ENCODE measurements around the gene SUPT5H.

DNA sequence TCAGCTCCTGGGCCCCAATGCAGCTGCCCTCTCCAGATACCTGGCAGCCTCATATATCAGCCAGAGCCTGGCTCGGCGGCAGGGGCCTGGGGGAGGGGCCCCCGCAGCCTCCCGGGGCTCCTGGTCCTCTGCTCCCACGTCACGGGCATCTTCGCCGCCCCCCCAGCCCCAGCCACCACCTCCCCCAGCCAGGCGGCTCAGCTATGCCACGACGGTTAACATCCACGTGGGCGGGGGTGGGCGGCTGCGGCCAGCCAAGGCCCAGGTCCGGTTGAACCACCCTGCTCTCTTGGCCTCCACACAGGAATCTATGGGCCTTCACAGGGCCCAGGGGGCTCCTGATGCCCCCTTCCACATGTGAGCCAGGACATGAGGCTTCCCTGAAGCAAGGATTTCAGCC is 20.4 kb upstream of the SUPT5H start:
- TF ChIP-seq, protein P1, sequence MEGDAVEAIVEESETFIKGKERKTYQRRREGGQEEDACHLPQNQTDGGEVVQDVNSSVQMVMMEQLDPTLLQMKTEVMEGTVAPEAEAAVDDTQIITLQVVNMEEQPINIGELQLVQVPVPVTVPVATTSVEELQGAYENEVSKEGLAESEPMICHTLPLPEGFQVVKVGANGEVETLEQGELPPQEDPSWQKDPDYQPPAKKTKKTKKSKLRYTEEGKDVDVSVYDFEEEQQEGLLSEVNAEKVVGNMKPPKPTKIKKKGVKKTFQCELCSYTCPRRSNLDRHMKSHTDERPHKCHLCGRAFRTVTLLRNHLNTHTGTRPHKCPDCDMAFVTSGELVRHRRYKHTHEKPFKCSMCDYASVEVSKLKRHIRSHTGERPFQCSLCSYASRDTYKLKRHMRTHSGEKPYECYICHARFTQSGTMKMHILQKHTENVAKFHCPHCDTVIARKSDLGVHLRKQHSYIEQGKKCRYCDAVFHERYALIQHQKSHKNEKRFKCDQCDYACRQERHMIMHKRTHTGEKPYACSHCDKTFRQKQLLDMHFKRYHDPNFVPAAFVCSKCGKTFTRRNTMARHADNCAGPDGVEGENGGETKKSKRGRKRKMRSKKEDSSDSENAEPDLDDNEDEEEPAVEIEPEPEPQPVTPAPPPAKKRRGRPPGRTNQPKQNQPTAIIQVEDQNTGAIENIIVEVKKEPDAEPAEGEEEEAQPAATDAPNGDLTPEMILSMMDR (IDR thresholded peaks at IDR 0.05; ENCODE audit: control extremely low read depth in 1 of 3, insufficient read depth in 1 of 3, low read depth in 1 of 3, low read length in 3 of 3): no peak
- TF ChIP-seq TBP (IDR thresholded peaks at IDR 0.05; ENCODE audit: low read depth, low read length): no peak
- TF ChIP-seq POLR2A (IDR thresholded peaks at IDR 0.05; ENCODE audit: control extremely low read depth in 1 of 2, low read depth in 2 of 2, low read length in 2 of 2): no peak
- no peak for TF ChIP-seq RAD21 (IDR thresholded peaks at IDR 0.05 in 1 of 2, conservative IDR thresholded peaks at IDR 0.05 in 1 of 2; ENCODE audit: low read depth in 2 of 2, low read length in 2 of 2)
- TF ChIP-seq MAFK (IDR thresholded peaks at IDR 0.05; ENCODE audit: low read depth, low read length): no peak
- TF ChIP-seq ZNF274 (IDR thresholded peaks at IDR 0.05; ENCODE audit: borderline replicate concordance, extremely low read depth, low read length): no peak
- no peak for TF ChIP-seq CHD1 (IDR thresholded peaks at IDR 0.05; ENCODE audit: low read depth, low read length)
- TF ChIP-seq, protein P2, sequence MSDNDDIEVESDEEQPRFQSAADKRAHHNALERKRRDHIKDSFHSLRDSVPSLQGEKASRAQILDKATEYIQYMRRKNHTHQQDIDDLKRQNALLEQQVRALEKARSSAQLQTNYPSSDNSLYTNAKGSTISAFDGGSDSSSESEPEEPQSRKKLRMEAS (IDR thresholded peaks at IDR 0.05): no peak
- no peak for TF ChIP-seq POLR2AphosphoS5 (IDR thresholded peaks at IDR 0.05; ENCODE audit: low read depth, low read length)
- TF ChIP-seq TAF1 (IDR thresholded peaks at IDR 0.05; ENCODE audit: low read depth, low read length): no peak
- no peak for TF ChIP-seq RFX5 (IDR thresholded peaks at IDR 0.05; ENCODE audit: borderline replicate concordance, low read depth, low read length)
- TF ChIP-seq BACH1 (IDR thresholded peaks at IDR 0.05; ENCODE audit: low read length): no peak

Data from H1 (cell line).